ENCODE results near the gene PAGE2. TPM values are rescaled to one million over a fixed set of nuclear protein-coding genes. Genes with fewer than 3 reads are reported as not detected.
"Not testable (repeated sequence)": the region's sequence is repeated elsewhere in the genome, so short reads cannot be mapped to it uniquely, and the experiment has no call there.

PAGE2 gene
- total and polyA plus RNA-seq, 2 experiments from 2014 or later: not detected

GRCh38 chrX:55129361-55129760 is 40.5 kb downstream of the PAGE2 start:
- Histone ChIP-seq H3K36me3 (ENCODE audit: low read depth) (no peaks in the 10 kb centered on the region), H2AFZ (no peak overlapping the region), H3K4me2 (ENCODE audit: unreplicated experiment) (no peak overlapping the region), H3K27me3 (replicated peaks; ENCODE audit: insufficient read depth) (no peaks in the 10 kb centered on the region), H3K4me1 (ENCODE audit: insufficient read depth) (no peaks in the 10 kb centered on the region), H3K9ac (no peak overlapping the region), H3F3A (ENCODE audit: insufficient read depth) (no peaks in the 10 kb centered on the region), H3K4me3 (no peak overlapping the region), H3K9me2 (ENCODE audit: insufficient read depth) (no peaks in the 10 kb centered on the region), H4K20me1 (ENCODE audit: insufficient read depth) (no peaks in the 10 kb centered on the region), H3K27ac (no peak overlapping the region), H3K79me2 (ENCODE audit: insufficient read depth) (no peaks in the 10 kb centered on the region), H3K9me3 (ENCODE audit: low read depth) (no peaks in the 10 kb centered on the region)
- no peak for DNase-seq
- WGBS, 2 experiments (ENCODE audit: low coverage in 1 of 2, low lambda C conversion rate in 2 of 2, missing lambda C conversion rate in 2 of 2): 65 to 72% methylated on average over 2 of the region's 2 CpGs
- TF ChIP-seq EZH2 (IDR thresholded peaks at IDR 0.05; ENCODE audit: insufficient read depth, poor library complexity, severe bottlenecking) (no peak), EZH2phosphoT487 (IDR thresholded peaks at IDR 0.05; ENCODE audit: insufficient read depth, low read depth) (no peak)
- in situ Hi-C loops (cut with MboI): no loop called here

DNA sequence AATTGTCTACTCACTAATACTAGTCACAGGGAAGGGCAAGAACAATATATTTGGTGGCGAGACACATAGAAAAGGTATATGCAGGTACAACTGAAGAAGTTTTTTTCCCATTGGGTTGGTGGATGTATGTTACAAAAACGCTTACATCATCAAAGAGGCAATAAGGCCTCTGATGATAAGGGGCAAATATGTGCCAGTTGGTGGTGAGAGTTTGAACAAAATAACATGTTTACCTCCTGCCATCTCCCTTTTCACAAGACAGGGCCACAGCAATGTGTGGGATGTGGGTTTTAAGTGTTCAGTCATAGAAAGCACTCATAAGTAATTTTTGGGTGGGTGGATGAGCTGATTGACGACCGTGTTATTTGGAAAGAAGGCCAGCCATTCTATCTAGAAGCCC is 41.7 kb downstream of the PAGE2 start:
- H3K9me2 ChIP-seq (ENCODE audit: insufficient read depth): no peaks in the 10 kb centered on the region
- H3K4me3 ChIP-seq: no peak overlapping the region
- whole genome bisulfite sequencing, 2 experiments (ENCODE audit: low coverage in 1 of 2, low lambda C conversion rate in 2 of 2, missing lambda C conversion rate in 2 of 2): 43 to 48% methylated on average over 4 of the region's 4 CpGs
- H3K36me3 ChIP-seq (ENCODE audit: low read depth): no peaks in the 10 kb centered on the region
- no peaks in the 10 kb centered on the region for H4K20me1 ChIP-seq (ENCODE audit: insufficient read depth)
- no peak for TF ChIP-seq EZH2phosphoT487 (IDR thresholded peaks at IDR 0.05; ENCODE audit: insufficient read depth, low read depth)
- TF ChIP-seq EZH2 (IDR thresholded peaks at IDR 0.05; ENCODE audit: insufficient read depth, poor library complexity, severe bottlenecking): no peak
- H2AFZ ChIP-seq: no peak overlapping the region
- H3K9ac ChIP-seq: no peak overlapping the region
- no peaks in the 10 kb centered on the region for H3K9me3 ChIP-seq (ENCODE audit: low read depth)
- H3K79me2 ChIP-seq (ENCODE audit: insufficient read depth): no peaks in the 10 kb centered on the region
- in situ Hi-C loops (cut with MboI): no loop called here
- H3F3A ChIP-seq (ENCODE audit: insufficient read depth): no peaks in the 10 kb centered on the region
- no peak overlapping the region for H3K4me2 ChIP-seq (ENCODE audit: unreplicated experiment)
- DNase-seq: no peak
- no peaks in the 10 kb centered on the region for H3K4me1 ChIP-seq (ENCODE audit: insufficient read depth)
- no peak overlapping the region for H3K27ac ChIP-seq
- H3K27me3 ChIP-seq (replicated peaks; ENCODE audit: insufficient read depth): no peaks in the 10 kb centered on the region

GRCh38 chrX:55132416-55132815 is 43.6 kb downstream of the PAGE2 start:
- H3F3A ChIP-seq (ENCODE audit: insufficient read depth): no peaks in the 10 kb centered on the region
- in situ Hi-C loops (cut with MboI): no loop called here
- H3K4me3 ChIP-seq: no peak overlapping the region
- H4K20me1 ChIP-seq (ENCODE audit: insufficient read depth): no peaks in the 10 kb centered on the region
- H3K79me2 ChIP-seq (ENCODE audit: insufficient read depth): no peaks in the 10 kb centered on the region
- H3K9ac ChIP-seq: no peak overlapping the region
- H3K36me3 ChIP-seq (ENCODE audit: low read depth): no peaks in the 10 kb centered on the region
- H3K27ac ChIP-seq: no peak overlapping the region
- TF ChIP-seq EZH2 (IDR thresholded peaks at IDR 0.05; ENCODE audit: insufficient read depth, poor library complexity, severe bottlenecking) (no peak), EZH2phosphoT487 (IDR thresholded peaks at IDR 0.05; ENCODE audit: insufficient read depth, low read depth) (no peak)
- H3K4me2 ChIP-seq (ENCODE audit: unreplicated experiment): no peak overlapping the region
- no peak for DNase-seq
- H2AFZ ChIP-seq: no peak overlapping the region
- H3K4me1 ChIP-seq (ENCODE audit: insufficient read depth): no peaks in the 10 kb centered on the region
- H3K9me2 ChIP-seq (ENCODE audit: insufficient read depth): no peaks in the 10 kb centered on the region
- H3K9me3 ChIP-seq (ENCODE audit: low read depth): no peaks in the 10 kb centered on the region
- H3K27me3 ChIP-seq (replicated peaks; ENCODE audit: insufficient read depth): no peaks in the 10 kb centered on the region

- 0% methylated on average over 1 of the region's 1 CpG for WGBS, 2 experiments (ENCODE audit: low coverage in 1 of 2, low lambda C conversion rate in 2 of 2, missing lambda C conversion rate in 2 of 2)
- TF ChIP-seq EZH2 (IDR thresholded peaks at IDR 0.05; ENCODE audit: insufficient read depth, poor library complexity, severe bottlenecking) (no peak), EZH2phosphoT487 (IDR thresholded peaks at IDR 0.05; ENCODE audit: insufficient read depth, low read depth) (no peak)
- no peaks in the 10 kb centered on the region for H3K9me3 ChIP-seq (ENCODE audit: low read depth)
- in situ Hi-C loops (cut with MboI): no loop called here
- H3K27me3 ChIP-seq (replicated peaks; ENCODE audit: insufficient read depth): no peaks in the 10 kb centered on the region
- no peak overlapping the region for H3K27ac ChIP-seq
- no peaks in the 10 kb centered on the region for H4K20me1 ChIP-seq (ENCODE audit: insufficient read depth)
- no peaks in the 10 kb centered on the region for H3K9me2 ChIP-seq (ENCODE audit: insufficient read depth)
- no peaks in the 10 kb centered on the region for H3F3A ChIP-seq (ENCODE audit: insufficient read depth)
- no peak overlapping the region for H3K4me2 ChIP-seq (ENCODE audit: unreplicated experiment)
- no peaks in the 10 kb centered on the region for H3K36me3 ChIP-seq (ENCODE audit: low read depth)
- no peak overlapping the region for H3K9ac ChIP-seq
- H2AFZ ChIP-seq: no peak overlapping the region
- peak; percentile 47 for DNase-seq
- H3K4me1 ChIP-seq (ENCODE audit: insufficient read depth): no peaks in the 10 kb centered on the region
- H3K79me2 ChIP-seq (ENCODE audit: insufficient read depth): no peaks in the 10 kb centered on the region
- H3K4me3 ChIP-seq: no peak overlapping the region
These were observed 46.4 kb downstream of the PAGE2 start for GRCh38 chrX:55135171-55135570.

DNA sequence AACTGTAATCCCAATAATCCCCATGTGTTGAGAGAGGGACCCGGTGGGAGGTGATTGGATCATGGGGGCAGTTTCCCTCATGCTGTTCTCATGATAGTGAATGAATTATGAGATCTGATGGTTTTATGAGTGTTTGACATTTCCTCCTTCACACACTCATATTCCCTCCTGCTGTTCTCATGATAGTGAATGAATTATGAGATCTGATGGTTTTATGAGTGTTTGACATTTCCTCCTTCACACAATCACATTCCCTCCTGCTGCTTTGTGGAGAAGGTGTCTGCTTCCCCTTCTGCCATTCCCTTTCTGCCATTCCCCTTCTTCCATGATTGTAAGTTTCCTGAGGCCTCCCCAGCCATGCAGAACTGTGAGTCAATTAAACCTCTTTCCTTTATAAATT is 52.0 kb downstream of the PAGE2 start:
- H4K20me1 ChIP-seq (ENCODE audit: insufficient read depth); H3K4me1 ChIP-seq (ENCODE audit: insufficient read depth); in situ Hi-C loops (cut with MboI); H3K9ac ChIP-seq; H3K36me3 ChIP-seq (ENCODE audit: low read depth); H3K9me3 ChIP-seq (ENCODE audit: low read depth); H3K27ac ChIP-seq; H3F3A ChIP-seq (ENCODE audit: insufficient read depth); H3K27me3 ChIP-seq (replicated peaks; ENCODE audit: insufficient read depth); H3K9me2 ChIP-seq (ENCODE audit: insufficient read depth); H3K4me3 ChIP-seq; H2AFZ ChIP-seq; H3K79me2 ChIP-seq (ENCODE audit: insufficient read depth); H3K4me2 ChIP-seq (ENCODE audit: unreplicated experiment); DNase-seq: not testable (repeated sequence)
- 75 to 88% methylated on average over 1 of the region's 1 CpG for WGBS, 2 experiments (ENCODE audit: low coverage in 1 of 2, low lambda C conversion rate in 2 of 2, missing lambda C conversion rate in 2 of 2)

Other genes with a start within 250 kb of the PAGE2 start
- 15.0 and 17.7 TPM in 2 replicates for gene TRO, start 168.2 kb upstream of the PAGE2 start, total RNA-seq (2014; rRNA removed; shearing (Covaris generic))
- 13.6 and 16.4 TPM in 2 replicates for gene TRO, start 168.2 kb upstream of the PAGE2 start, polyA plus RNA-seq (2016; fragmentation: Nextera tagmentation; extraction: Ambion mirVana)
- gene PFKFB1, start 94.8 kb upstream of the PAGE2 start, total RNA-seq (2014; rRNA removed; shearing (Covaris generic)): not detected in 2 replicates
- gene PFKFB1, start 94.8 kb upstream of the PAGE2 start, polyA plus RNA-seq (2016; fragmentation: Nextera tagmentation; extraction: Ambion mirVana): not detected in 2 replicates
- 7.8 and 8.0 TPM in 2 replicates for gene APEX2, start 88.7 kb upstream of the PAGE2 start, total RNA-seq (2014; rRNA removed; shearing (Covaris generic))
- 13.7 and 17.5 TPM in 2 replicates for gene APEX2, start 88.7 kb upstream of the PAGE2 start, polyA plus RNA-seq (2016; fragmentation: Nextera tagmentation; extraction: Ambion mirVana)
- gene ALAS2, start 58.0 kb upstream of the PAGE2 start, total RNA-seq (2014; rRNA removed; shearing (Covaris generic)): not detected in 2 replicates
- gene ALAS2, start 58.0 kb upstream of the PAGE2 start, polyA plus RNA-seq (2016; fragmentation: Nextera tagmentation; extraction: Ambion mirVana): not detected in 2 replicates
- not detected in 2 replicates for gene PAGE2B, start 14.0 kb upstream of the PAGE2 start, total RNA-seq (2014; rRNA removed; shearing (Covaris generic))
- not detected in 2 replicates for gene PAGE2B, start 14.0 kb upstream of the PAGE2 start, polyA plus RNA-seq (2016; fragmentation: Nextera tagmentation; extraction: Ambion mirVana)
- not detected in 2 replicates for gene PAGE5, start 131.3 kb downstream of the PAGE2 start, total RNA-seq (2014; rRNA removed; shearing (Covaris generic))
- gene PAGE5, start 131.3 kb downstream of the PAGE2 start, polyA plus RNA-seq (2016; fragmentation: Nextera tagmentation; extraction: Ambion mirVana): not detected in 2 replicates
- gene PAGE3, start 175.9 kb downstream of the PAGE2 start, total RNA-seq (2014; rRNA removed; shearing (Covaris generic)): not detected in 2 replicates
- not detected in 2 replicates for gene PAGE3, start 175.9 kb downstream of the PAGE2 start, polyA plus RNA-seq (2016; fragmentation: Nextera tagmentation; extraction: Ambion mirVana)